LNCaP clone FGC (cell line): ENCODE results near the gene ID1.
"Not testable (repeated sequence)": the region's sequence is repeated elsewhere in the genome, so short reads cannot be mapped to it uniquely, and the experiment has no call there.

Experiments
- DNase-seq: peaks from one replicate; pipeline ENCODE4 v3.0.0-alpha.2; 2011; ENCODE audit warnings: low read depth
- H3K4me3 ChIP-seq: 2 replicates; pipeline ENCODE4 v1.5.1; 2011; ENCODE audit warnings: mild to moderate bottlenecking, low read depth, low read length, control low read depth
- TF ChIP-seq, protein P1 (sequence below): IDR thresholded peaks from 2 replicates; pipeline ENCODE4 v1.5.1; 2012; ENCODE audit warnings: mild to moderate bottlenecking; ENCODE audit not compliant: control insufficient read depth, insufficient read depth; ENCODE audit errors: extremely low read depth

Gene ID1

GRCh38 chr20:31576751-31577150 is 28.3 kb upstream of the ID1 start:
- TF ChIP-seq, protein P1, sequence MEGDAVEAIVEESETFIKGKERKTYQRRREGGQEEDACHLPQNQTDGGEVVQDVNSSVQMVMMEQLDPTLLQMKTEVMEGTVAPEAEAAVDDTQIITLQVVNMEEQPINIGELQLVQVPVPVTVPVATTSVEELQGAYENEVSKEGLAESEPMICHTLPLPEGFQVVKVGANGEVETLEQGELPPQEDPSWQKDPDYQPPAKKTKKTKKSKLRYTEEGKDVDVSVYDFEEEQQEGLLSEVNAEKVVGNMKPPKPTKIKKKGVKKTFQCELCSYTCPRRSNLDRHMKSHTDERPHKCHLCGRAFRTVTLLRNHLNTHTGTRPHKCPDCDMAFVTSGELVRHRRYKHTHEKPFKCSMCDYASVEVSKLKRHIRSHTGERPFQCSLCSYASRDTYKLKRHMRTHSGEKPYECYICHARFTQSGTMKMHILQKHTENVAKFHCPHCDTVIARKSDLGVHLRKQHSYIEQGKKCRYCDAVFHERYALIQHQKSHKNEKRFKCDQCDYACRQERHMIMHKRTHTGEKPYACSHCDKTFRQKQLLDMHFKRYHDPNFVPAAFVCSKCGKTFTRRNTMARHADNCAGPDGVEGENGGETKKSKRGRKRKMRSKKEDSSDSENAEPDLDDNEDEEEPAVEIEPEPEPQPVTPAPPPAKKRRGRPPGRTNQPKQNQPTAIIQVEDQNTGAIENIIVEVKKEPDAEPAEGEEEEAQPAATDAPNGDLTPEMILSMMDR: no peak
- DNase-seq: no peak
- no peak overlapping the region for H3K4me3 ChIP-seq

GRCh38 chr20:31577194-31577593 is 27.9 kb upstream of the ID1 start:
- H3K4me3 ChIP-seq: no peak overlapping the region
- TF ChIP-seq, protein P1: no peak
- DNase-seq: no peak

GRCh38 chr20:31578448-31579138 is 26.5 kb upstream of the ID1 start:
- no peak for DNase-seq
- TF ChIP-seq, protein P1: no peak
- no peak overlapping the region for H3K4me3 ChIP-seq

- TF ChIP-seq, protein P1: no peak
- no peak for DNase-seq
- no peak overlapping the region for H3K4me3 ChIP-seq
These were observed 25.8 kb upstream of the ID1 start for GRCh38 chr20:31579245-31579644.

GRCh38 chr20:31579941-31580651 is 25.0 kb upstream of the ID1 start:
- not testable (repeated sequence) for DNase-seq, H3K4me3 ChIP-seq

DNA sequence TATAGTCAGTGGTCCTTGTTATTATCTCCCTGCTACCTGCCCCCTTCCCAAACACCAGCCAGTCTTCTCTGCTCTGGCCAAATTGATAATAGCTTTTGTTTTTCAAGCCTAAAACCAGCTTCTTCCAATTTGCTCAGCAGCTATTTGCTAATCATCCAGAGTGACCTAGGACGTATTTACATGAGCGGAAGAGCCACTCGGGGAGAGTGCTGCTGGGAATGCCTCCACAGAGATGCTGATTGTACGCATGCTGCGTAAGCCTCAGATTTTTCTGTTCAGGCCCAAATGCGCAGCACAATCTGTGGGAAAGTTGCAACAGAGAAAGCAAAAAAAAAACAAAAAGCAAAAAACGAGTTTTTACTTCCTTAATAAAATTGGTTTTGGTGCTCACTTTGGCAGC is 24.4 kb upstream of the ID1 start:
- H3K4me3 ChIP-seq: no peak overlapping the region
- DNase-seq: no peak
- TF ChIP-seq, protein P1: no peak

DNA sequence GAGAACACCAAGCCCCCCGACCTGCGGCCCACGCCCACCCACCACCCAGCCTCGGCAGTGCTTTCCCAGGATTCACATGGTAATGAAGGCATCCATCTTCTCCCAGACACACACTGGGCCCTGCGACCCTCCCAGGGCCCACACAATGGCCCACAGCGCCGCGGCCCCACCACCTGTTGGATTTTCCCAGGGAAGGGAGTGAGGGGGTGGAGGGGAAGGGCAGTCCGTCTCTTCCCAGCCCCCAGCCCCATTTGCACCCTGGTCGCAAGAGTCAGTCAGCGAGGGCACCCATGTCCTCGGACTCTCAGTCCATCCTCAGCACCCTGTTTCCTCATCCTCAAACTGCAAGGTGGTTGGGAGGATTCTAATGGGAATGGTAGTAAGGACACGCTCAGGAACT is 23.7 kb upstream of the ID1 start:
- DNase-seq: no peak
- no peak overlapping the region for H3K4me3 ChIP-seq
- TF ChIP-seq, protein P1: no peak
